NT2/D1 (cell line): ENCODE data around the gene COMMD10.
"Not testable (repeated sequence)": the region's sequence is repeated elsewhere in the genome, so short reads cannot be mapped to it uniquely, and the experiment has no call there.

Source experiments
- DNase-seq: peaks from one replicate; pipeline ENCODE4 v3.0.0-alpha.2; 2011; ENCODE audit warnings: low read depth, low spot score
- H3K27me3 ChIP-seq: 2 replicates; pipeline ENCODE4 v1.6.0; 2011; ENCODE audit warnings: mild to moderate bottlenecking; ENCODE audit not compliant: insufficient read length, insufficient read depth
- H3K36me3 ChIP-seq: 2 replicates; pipeline ENCODE4 v1.6.1; 2011; ENCODE audit warnings: mild to moderate bottlenecking, low read length, mixed read lengths; ENCODE audit not compliant: insufficient read depth, insufficient read length
- H3K4me1 ChIP-seq: 2 replicates; pipeline ENCODE4 v1.5.1; 2011; ENCODE audit not compliant: insufficient read depth, insufficient read length
- H3K4me3 ChIP-seq: 2 replicates; pipeline ENCODE4 v1.5.1; 2011; ENCODE audit warnings: low read depth; ENCODE audit not compliant: insufficient read length
- H3K9ac ChIP-seq: 2 replicates; pipeline ENCODE4 v1.6.0; 2011; ENCODE audit warnings: low read depth; ENCODE audit not compliant: insufficient read length
- H3K9me3 ChIP-seq: 2 replicates; pipeline ENCODE4 v1.5.1; 2011; ENCODE audit warnings: mild to moderate bottlenecking, low read length; ENCODE audit not compliant: insufficient read depth
- SUZ12 ChIP-seq: IDR thresholded peaks from 2 replicates; pipeline ENCODE4 v1.6.1; 2011; ENCODE audit not compliant: insufficient read length, insufficient read depth; ENCODE audit errors: extremely low read depth
- YY1 ChIP-seq: IDR thresholded peaks from 2 replicates; pipeline ENCODE4 v1.6.1; 2011; ENCODE audit not compliant: insufficient read length, insufficient read depth
- ZNF274 ChIP-seq: IDR thresholded peaks from 2 replicates; pipeline ENCODE4 v1.6.1; 2011; ENCODE audit warnings: mild to moderate bottlenecking, low read depth, low read length

Gene COMMD10

GRCh38 chr5:116075191-116075831 is 9.5 kb upstream of the COMMD10 start:
- Histone ChIP-seq H3K4me3 (no peak overlapping the region), H3K9ac (no peak overlapping the region), H3K27me3 (no peaks in the 10 kb centered on the region), H3K4me1 (no peaks in the 10 kb centered on the region), H3K9me3 (no peaks in the 10 kb centered on the region), H3K36me3 (no peaks in the 10 kb centered on the region)
- no peak for TF ChIP-seq YY1
- no peak for TF ChIP-seq SUZ12
- no peak for TF ChIP-seq ZNF274
- no peak for DNase-seq

- TF ChIP-seq ZNF274 (no peak), YY1 (no peak), SUZ12 (no peak)
- no peak overlapping the region for H3K9ac ChIP-seq
- H3K36me3 ChIP-seq, result no peaks in the 10 kb centered on the region
- no peaks in the 10 kb centered on the region for H3K27me3 ChIP-seq
- no peaks in the 10 kb centered on the region for H3K4me1 ChIP-seq
- H3K9me3 ChIP-seq, result no peaks in the 10 kb centered on the region
- H3K4me3 ChIP-seq, result no peak overlapping the region
- DNase-seq, result no peak
These were observed 8.3 kb upstream of the COMMD10 start for GRCh38 chr5:116076496-116076895.

- no peaks in the 10 kb centered on the region for H3K27me3 ChIP-seq
- no peaks in the 10 kb centered on the region for H3K36me3 ChIP-seq
- no peaks in the 10 kb centered on the region for H3K4me1 ChIP-seq
- no peak overlapping the region for H3K4me3 ChIP-seq
- TF ChIP-seq ZNF274 (no peak), SUZ12 (no peak), YY1 (no peak)
- H3K9me3 ChIP-seq, result no peaks in the 10 kb centered on the region
- H3K9ac ChIP-seq, result no peak overlapping the region
- no peak for DNase-seq
These were observed 6.6 kb upstream of the COMMD10 start for GRCh38 chr5:116078199-116078598.

GRCh38 chr5:116084287-116084691 is 536 bp upstream of the COMMD10 start:
- Histone ChIP-seq H3K27me3 (no peaks in the 10 kb centered on the region), H3K9ac (peak overlapping the region; percentile 85), H3K36me3 (no peaks in the 10 kb centered on the region), H3K4me1 (peaks cover 3% of the 10 kb centered on the region), H3K9me3 (no peaks in the 10 kb centered on the region), H3K4me3 (peak overlapping the region; percentile 75)
- TF ChIP-seq SUZ12, result no peak
- TF ChIP-seq YY1, result no peak
- TF ChIP-seq ZNF274, result no peak
- DNase-seq, result no peak

GRCh38 chr5:116086309-116086708 is 1.5 kb downstream of the COMMD10 start:
- DNase-seq, H3K27me3 ChIP-seq: not testable (repeated sequence)

GRCh38 chr5:116088062-116088461 is 3.2 kb downstream of the COMMD10 start:
- DNase-seq, result no peak
- no peaks in the 10 kb centered on the region for H3K9me3 ChIP-seq
- H3K27me3 ChIP-seq, result no peaks in the 10 kb centered on the region
- no peak overlapping the region for H3K9ac ChIP-seq
- no peak overlapping the region for H3K4me3 ChIP-seq
- TF ChIP-seq ZNF274, result no peak
- TF ChIP-seq YY1, result no peak
- TF ChIP-seq SUZ12, result no peak
- H3K4me1 ChIP-seq, result peaks cover 3% of the 10 kb centered on the region
- peaks cover 17% of the 10 kb centered on the region for H3K36me3 ChIP-seq

More at GRCh38 chr5:116086309-116086708, 1.5 kb downstream of the COMMD10 start:
- H3K9ac ChIP-seq, H3K9me3 ChIP-seq, H3K4me1 ChIP-seq, H3K36me3 ChIP-seq, H3K4me3 ChIP-seq: not testable (repeated sequence)

GRCh38 chr5:116090302-116090701 is 5.5 kb downstream of the COMMD10 start:
- Histone ChIP-seq H3K36me3 (peaks cover 35% of the 10 kb centered on the region), H3K9me3 (no peaks in the 10 kb centered on the region), H3K4me3 (no peak overlapping the region), H3K27me3 (no peaks in the 10 kb centered on the region), H3K4me1 (no peaks in the 10 kb centered on the region), H3K9ac (no peak overlapping the region)
- DNase-seq, result no peak
- TF ChIP-seq SUZ12, result no peak
- TF ChIP-seq ZNF274, result no peak
- no peak for TF ChIP-seq YY1

GRCh38 chr5:116091416-116091815 is 6.6 kb downstream of the COMMD10 start:
- no peak for TF ChIP-seq YY1
- TF ChIP-seq SUZ12, result no peak
- TF ChIP-seq ZNF274, result no peak
- Histone ChIP-seq H3K9ac (no peak overlapping the region), H3K4me3 (no peak overlapping the region), H3K4me1 (no peaks in the 10 kb centered on the region), H3K27me3 (no peaks in the 10 kb centered on the region), H3K9me3 (no peaks in the 10 kb centered on the region), H3K36me3 (peaks cover 35% of the 10 kb centered on the region)
- no peak for DNase-seq
